ENCODE results near the gene PRDM10. TPM values are rescaled to one million over a fixed set of nuclear protein-coding genes. Genes with fewer than 3 reads are reported as not detected.

Gene PRDM10
- total RNA-seq, 1 donor, result 8.6 TPM

DNA sequence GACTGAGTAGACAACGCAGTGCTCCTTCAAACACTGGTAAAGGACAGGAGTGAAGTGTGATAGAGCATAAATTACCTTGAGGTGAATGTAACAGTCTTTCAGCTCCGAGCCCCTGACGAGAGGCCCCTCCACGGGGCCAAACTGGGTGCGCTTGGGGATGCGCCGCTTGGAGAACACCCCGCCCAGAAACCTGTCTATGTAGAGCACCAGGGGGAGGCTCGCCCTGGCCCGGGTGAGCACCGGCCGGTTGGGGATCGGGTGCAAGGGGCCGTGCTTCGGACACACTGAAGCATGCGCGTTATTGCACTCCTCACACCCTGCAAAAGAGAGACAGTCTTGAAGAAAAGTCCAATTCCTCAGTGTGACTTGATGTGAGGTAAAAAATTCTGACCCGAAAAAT, 57.9 kb downstream of the PRDM10 start:
- no peak overlapping the region for H3K4me3 ChIP-seq (ENCODE audit: low read depth, low read length)
- TF ChIP-seq, protein P1, sequence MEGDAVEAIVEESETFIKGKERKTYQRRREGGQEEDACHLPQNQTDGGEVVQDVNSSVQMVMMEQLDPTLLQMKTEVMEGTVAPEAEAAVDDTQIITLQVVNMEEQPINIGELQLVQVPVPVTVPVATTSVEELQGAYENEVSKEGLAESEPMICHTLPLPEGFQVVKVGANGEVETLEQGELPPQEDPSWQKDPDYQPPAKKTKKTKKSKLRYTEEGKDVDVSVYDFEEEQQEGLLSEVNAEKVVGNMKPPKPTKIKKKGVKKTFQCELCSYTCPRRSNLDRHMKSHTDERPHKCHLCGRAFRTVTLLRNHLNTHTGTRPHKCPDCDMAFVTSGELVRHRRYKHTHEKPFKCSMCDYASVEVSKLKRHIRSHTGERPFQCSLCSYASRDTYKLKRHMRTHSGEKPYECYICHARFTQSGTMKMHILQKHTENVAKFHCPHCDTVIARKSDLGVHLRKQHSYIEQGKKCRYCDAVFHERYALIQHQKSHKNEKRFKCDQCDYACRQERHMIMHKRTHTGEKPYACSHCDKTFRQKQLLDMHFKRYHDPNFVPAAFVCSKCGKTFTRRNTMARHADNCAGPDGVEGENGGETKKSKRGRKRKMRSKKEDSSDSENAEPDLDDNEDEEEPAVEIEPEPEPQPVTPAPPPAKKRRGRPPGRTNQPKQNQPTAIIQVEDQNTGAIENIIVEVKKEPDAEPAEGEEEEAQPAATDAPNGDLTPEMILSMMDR (IDR thresholded peaks at IDR 0.05; ENCODE audit: insufficient read depth, low read depth, low read length), result no peak
- DNase-seq (ENCODE audit: low read depth), result no peak

DNA sequence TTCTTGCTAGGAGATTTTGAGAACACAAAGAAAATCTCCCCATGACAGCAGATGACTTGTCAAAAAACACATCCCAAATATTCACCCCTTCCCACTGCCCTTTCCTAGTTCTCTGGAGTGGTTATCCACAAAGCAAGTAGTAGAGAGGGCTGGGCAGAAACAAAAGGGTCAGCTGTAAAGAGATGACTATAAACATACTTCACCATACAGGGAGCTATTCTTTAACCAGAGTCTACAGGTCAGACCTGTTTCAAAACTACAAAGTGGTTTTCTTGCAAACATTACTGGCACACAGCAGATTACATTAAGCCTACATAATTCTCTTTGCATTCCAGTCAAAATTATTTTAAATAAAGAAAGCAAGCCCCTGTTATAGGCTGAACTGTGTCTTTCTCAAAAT, 59.6 kb downstream of the PRDM10 start:
- TF ChIP-seq, protein P1 (IDR thresholded peaks at IDR 0.05; ENCODE audit: insufficient read depth, low read depth, low read length), result no peak
- no peak for DNase-seq (ENCODE audit: low read depth)

DNA sequence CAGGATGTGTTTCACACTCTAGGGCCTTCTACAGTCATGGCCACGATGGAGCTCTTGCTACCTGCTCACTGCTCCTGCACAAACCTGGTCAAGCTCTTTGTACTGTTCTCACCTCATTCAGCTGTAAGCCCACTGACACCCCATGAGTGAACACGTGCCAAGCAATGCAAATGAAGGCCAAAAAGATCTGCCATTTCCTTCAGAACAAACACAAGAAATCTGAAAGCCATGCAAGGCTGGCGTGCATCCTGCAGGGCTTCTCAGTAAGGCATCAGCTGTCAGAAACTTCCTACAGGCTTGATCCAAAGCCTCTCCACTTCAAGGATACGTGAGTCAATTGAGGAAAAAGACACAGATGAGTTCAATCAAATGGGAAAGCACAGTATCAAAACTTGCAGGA, 63.1 kb downstream of the PRDM10 start:
- no peak for DNase-seq (ENCODE audit: low read depth)
- TF ChIP-seq, protein P1 (IDR thresholded peaks at IDR 0.05; ENCODE audit: insufficient read depth, low read depth, low read length), result no peak
- H3K4me3 ChIP-seq (ENCODE audit: low read depth, low read length), result no peak overlapping the region

More for the DNA sequence above, 59.6 kb downstream of the PRDM10 start:
- H3K4me3 ChIP-seq (ENCODE audit: low read depth, low read length), result no peak overlapping the region

DNA sequence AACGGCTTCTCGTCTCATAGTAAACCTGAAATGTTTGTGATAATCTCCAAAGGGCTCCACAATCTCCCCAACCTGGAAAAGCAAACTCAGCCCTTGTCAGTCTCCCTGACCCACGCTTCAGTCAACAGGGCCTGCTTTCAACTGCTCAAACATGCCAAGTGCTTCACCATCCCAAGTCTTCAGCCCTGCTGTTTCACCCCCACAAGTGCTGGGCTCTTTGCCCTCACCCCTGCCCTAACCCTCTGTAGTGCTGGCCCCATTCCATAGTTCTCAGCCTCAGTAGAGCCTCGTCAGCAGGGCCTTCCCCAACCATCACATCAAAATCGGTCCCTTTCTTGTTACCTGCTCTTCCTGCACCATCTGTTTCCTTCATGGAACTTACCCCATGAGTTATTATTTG, 63.9 kb downstream of the PRDM10 start:
- no peak overlapping the region for H3K4me3 ChIP-seq (ENCODE audit: low read depth, low read length)
- TF ChIP-seq, protein P1 (IDR thresholded peaks at IDR 0.05; ENCODE audit: insufficient read depth, low read depth, low read length), result no peak
- DNase-seq (ENCODE audit: low read depth), result no peak

DNA sequence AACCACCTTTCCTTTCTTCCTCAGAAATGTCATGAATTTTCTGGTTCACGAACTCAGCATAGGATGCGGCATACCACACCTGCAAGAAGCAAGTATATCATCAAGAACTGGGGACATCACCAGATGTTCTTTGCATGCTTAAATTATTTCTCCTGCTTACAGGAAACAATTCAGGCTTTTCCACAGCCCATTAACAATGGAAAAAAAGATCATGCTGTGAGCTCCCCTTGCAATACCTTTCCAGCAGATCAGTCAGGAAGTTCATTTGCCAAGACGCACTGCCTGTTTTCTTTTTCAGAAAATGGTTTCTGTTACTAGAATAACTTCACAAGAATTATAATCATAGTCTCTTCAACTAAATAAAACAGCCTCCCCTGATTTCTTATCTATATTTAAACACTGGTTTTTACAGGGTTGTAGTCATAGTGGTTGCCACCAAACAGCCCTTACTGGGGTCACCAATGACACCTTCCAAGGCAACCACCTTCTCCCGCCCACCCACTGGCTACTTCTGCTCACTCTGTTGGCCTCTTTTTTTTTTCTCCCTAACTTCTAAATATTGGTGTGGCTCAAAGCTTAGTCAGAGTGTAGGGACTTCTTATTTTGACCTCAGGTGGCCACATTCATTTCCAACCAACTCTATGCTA, 64.9 kb downstream of the PRDM10 start:
- TF ChIP-seq, protein P1 (IDR thresholded peaks at IDR 0.05; ENCODE audit: insufficient read depth, low read depth, low read length), result no peak
- H3K4me3 ChIP-seq (ENCODE audit: low read depth, low read length), result no peak overlapping the region
- DNase-seq (ENCODE audit: low read depth), result no peak

DNA sequence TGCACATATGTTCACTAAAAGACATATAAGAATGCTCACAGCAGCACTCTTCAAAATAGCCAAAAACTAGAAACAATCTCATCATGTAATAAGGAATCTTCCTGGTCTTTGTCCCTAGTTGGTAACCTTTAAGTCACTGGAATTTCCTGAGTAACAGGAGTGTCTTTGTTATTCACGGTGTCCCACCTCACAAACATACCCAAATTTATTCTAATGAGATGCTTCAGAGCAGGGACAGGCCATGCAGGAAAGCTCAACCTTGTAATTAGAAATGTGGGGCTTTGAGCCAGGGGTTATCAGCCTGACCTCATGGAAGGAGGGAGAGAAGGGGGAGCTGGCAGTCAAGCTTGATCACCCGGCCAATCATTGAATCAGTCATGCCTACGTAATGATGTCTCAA, 66.9 kb downstream of the PRDM10 start:
- DNase-seq (ENCODE audit: low read depth), result no peak
- no peak overlapping the region for H3K4me3 ChIP-seq (ENCODE audit: low read depth, low read length)
- TF ChIP-seq, protein P1 (IDR thresholded peaks at IDR 0.05; ENCODE audit: insufficient read depth, low read depth, low read length), result no peak

DNA sequence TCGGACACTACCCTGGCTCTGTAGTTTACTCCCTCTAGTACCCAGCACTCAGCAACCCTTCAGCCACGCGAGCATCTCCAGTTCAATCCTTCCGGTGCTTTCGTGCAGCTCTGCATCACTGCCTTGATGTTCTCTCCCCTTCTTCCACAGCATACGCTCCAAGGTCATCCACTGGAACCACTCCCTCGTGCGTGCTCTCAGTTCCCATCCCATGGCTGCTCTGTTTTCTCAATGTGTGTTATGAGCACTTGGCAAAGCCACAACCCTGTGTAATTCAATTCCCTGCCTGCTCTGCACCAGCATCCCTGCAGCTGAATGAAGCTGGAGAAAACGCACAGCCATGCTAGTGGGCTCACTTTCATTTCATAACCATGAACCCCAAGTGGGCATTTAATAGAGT, 68.7 kb downstream of the PRDM10 start:
- DNase-seq (ENCODE audit: low read depth), result no peak
- TF ChIP-seq, protein P1 (IDR thresholded peaks at IDR 0.05; ENCODE audit: insufficient read depth, low read depth, low read length), result no peak
- H3K4me3 ChIP-seq (ENCODE audit: low read depth, low read length), result no peak overlapping the region

Measured in fibroblast of villous mesenchyme (primary cell).